Calu3 (cell line): Measurements from ENCODE around the gene IL17RB. TPM values are rescaled to one million over a fixed set of nuclear protein-coding genes. Genes with fewer than 3 reads are reported as not detected.

Experiments used
- BruUV-seq: library from RNA; stranded (reverse); fragments of 400-500 nt; replicated peaks from 2 replicates; lab custom pipeline; 2021; lab: Mats Ljungman, UMichigan
- CTCF ChIA-PET: fragments of 300-600 bp; sonication (Branson Sonifier 250); formaldehyde crosslinking; loops from one replicate; lab custom pipeline; 2022; ENCODE audit warnings: antibody characterized with exemption; lab: Charles Lee
- DNase-seq: peaks from one replicate; pipeline ENCODE4 v3.0.0; 2022
- H3K27ac Mint-ChIP-seq: one replicate; pipeline ENCODE4 v1.8.0; 2022; ENCODE audit warnings: mixed read lengths; ENCODE audit not compliant: unreplicated experiment
- H3K27me3 Mint-ChIP-seq: one replicate; pipeline ENCODE4 v1.8.0; 2022; ENCODE audit warnings: mixed read lengths; ENCODE audit not compliant: unreplicated experiment
- H3K36me3 Mint-ChIP-seq: one replicate; pipeline ENCODE4 v1.8.0; 2022; ENCODE audit warnings: mild to moderate bottlenecking, moderate library complexity, mixed read lengths; ENCODE audit not compliant: insufficient read depth, unreplicated experiment
- H3K4me1 Mint-ChIP-seq: one replicate; pipeline ENCODE4 v1.8.0; 2022; ENCODE audit warnings: mild to moderate bottlenecking, low read depth, mixed read lengths; ENCODE audit not compliant: unreplicated experiment
- H3K4me3 Mint-ChIP-seq: one replicate; pipeline ENCODE4 v1.8.0; 2022; ENCODE audit warnings: mild to moderate bottlenecking, low read depth, moderate library complexity, mixed read lengths; ENCODE audit not compliant: unreplicated experiment
- H3K9me3 Mint-ChIP-seq: one replicate; pipeline ENCODE4 v1.8.0; 2022; ENCODE audit warnings: low read depth, mixed read lengths; ENCODE audit not compliant: unreplicated experiment
- CTCF ChIP-seq: fragments of 200-600 bp; IDR thresholded peaks from one replicate; pipeline ENCODE4 v1.8.0; 2022; ENCODE audit warnings: antibody characterized with exemption; ENCODE audit not compliant: unreplicated experiment
- intact Hi-C: fragments of 100-400 bp; cut with micrococcal nuclease; formaldehyde crosslinking; loops from one replicate; pipeline ENCODE4 v1.10.0; 2022; ENCODE audit not compliant: unreplicated experiment
- total RNA-seq: library from RNA; stranded (reverse); gene quantifications from 2 replicates; pipeline ENCODE4 v1.2.3, GENCODE V29; 2022

The IL17RB gene
- total RNA-seq, 1 experiment from 2014 or later: 21.9 TPM

GRCh38 chr3:53830944-53831343 is 15.4 kb upstream of the IL17RB start:
- DNase-seq: no peak
- no peak for TF ChIP-seq CTCF
- H3K27me3 Mint-ChIP-seq: no peaks in the 10 kb centered on the region
- H3K9me3 Mint-ChIP-seq: no peaks in the 10 kb centered on the region
- intact Hi-C loops: no loop called here
- H3K36me3 Mint-ChIP-seq: peaks cover 12% of the 10 kb centered on the region
- no peak overlapping the region for H3K4me3 Mint-ChIP-seq
- CTCF ChIA-PET: no interaction called here
- BruUV-seq: no TSS peak
- no peak overlapping the region for H3K27ac Mint-ChIP-seq
- peaks cover 30% of the 10 kb centered on the region for H3K4me1 Mint-ChIP-seq

- peaks cover 21% of the 10 kb centered on the region for H3K36me3 Mint-ChIP-seq
- TF ChIP-seq CTCF: no peak
- BruUV-seq: no TSS peak
- no peak overlapping the region for H3K4me3 Mint-ChIP-seq
- intact Hi-C loops: no loop called here
- H3K9me3 Mint-ChIP-seq: no peaks in the 10 kb centered on the region
- no peak for DNase-seq
- H3K27ac Mint-ChIP-seq: no peak overlapping the region
- CTCF ChIA-PET: no interaction called here
- H3K27me3 Mint-ChIP-seq: no peaks in the 10 kb centered on the region
- peaks cover 11% of the 10 kb centered on the region for H3K4me1 Mint-ChIP-seq
Observed at GRCh38 chr3:53833053-53833645, 13.2 kb upstream of the IL17RB start.

DNA sequence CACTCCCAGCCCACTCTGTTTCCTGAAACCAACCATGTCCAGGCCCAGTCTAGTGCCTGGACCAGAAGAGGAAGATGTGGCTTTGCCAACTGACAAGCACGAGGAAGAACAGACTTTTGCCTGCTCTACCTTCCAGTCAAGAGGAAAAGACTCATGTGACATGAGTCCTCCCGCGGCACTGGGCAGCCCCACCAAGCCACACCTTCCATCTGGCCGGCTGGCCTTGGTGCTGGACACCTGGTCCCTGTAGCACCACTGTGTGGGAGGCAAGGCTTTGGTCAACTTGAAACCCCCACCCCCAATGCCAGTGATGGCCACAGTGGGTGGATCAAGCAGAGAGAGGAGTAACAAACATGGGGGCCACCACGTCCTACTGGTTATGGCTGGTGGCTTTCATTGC is 12.7 kb upstream of the IL17RB start:
- intact Hi-C loops: no loop called here
- Mint-ChIP-seq H3K27ac (no peak overlapping the region), H3K9me3 (no peaks in the 10 kb centered on the region), H3K4me1 (peaks cover 6% of the 10 kb centered on the region), H3K27me3 (no peaks in the 10 kb centered on the region), H3K36me3 (peaks cover 23% of the 10 kb centered on the region), H3K4me3 (no peak overlapping the region)
- CTCF ChIA-PET: no interaction called here
- no peak for DNase-seq
- no TSS peak for BruUV-seq
- TF ChIP-seq CTCF: no peak

- CTCF ChIA-PET: no interaction called here
- H3K27me3 Mint-ChIP-seq: no peaks in the 10 kb centered on the region
- no TSS peak for BruUV-seq
- no peaks in the 10 kb centered on the region for H3K9me3 Mint-ChIP-seq
- no peak overlapping the region for H3K4me3 Mint-ChIP-seq
- TF ChIP-seq CTCF: no peak
- H3K36me3 Mint-ChIP-seq: peaks cover 22% of the 10 kb centered on the region
- intact Hi-C loops: no loop called here
- no peak for DNase-seq
- peaks cover 5% of the 10 kb centered on the region for H3K4me1 Mint-ChIP-seq
- H3K27ac Mint-ChIP-seq: no peak overlapping the region
Observed at GRCh38 chr3:53834429-53835095, 11.8 kb upstream of the IL17RB start.
